ENCODE measurements around the gene CDH4. TPM values are rescaled to one million over a fixed set of nuclear protein-coding genes. Genes with fewer than 3 reads are reported as not detected.

The CDH4 gene
- total and polyA plus RNA-seq, 2 of the 8 experiments (the other 6 are each of a cell fraction or from before 2014, with no cell fraction given): 4.3 to 7.9 TPM

GRCh38 chr20:61356196-61356595 lies 104.1 kb downstream of the CDH4 start:
- CTCF ChIA-PET (ENCODE audit: partially characterized antibody): no interaction called here
- Histone ChIP-seq H3K36me3 (ENCODE audit: control insufficient read depth in 2 of 4, insufficient read depth in 4 of 4, low read length in 3 of 4) (no peaks in the 10 kb centered on the region), H2BK15ac (ENCODE audit: low read length) (no peak overlapping the region), H2AK5ac (ENCODE audit: low read depth, low read length) (no peak overlapping the region), H2BK12ac (ENCODE audit: low read depth, low read length) (no peak overlapping the region), H2BK20ac (ENCODE audit: low read length) (no peak overlapping the region), H3K4me1 (replicated peaks in 1 of 4; ENCODE audit: control insufficient read depth in 3 of 4, insufficient read depth in 4 of 4, low read length in 3 of 4) (peaks cover 3 to 9% (median 7%) of the 10 kb centered on the region in 4 experiments), H4K20me1 (replicated peaks in 1 of 2; ENCODE audit: control insufficient read depth in 1 of 2, insufficient read depth in 2 of 2, low read length in 2 of 2) (no peaks in the 10 kb centered on the region), H3K9ac (replicated peaks in 1 of 4; ENCODE audit: extremely low read depth in 1 of 4, low read depth in 3 of 4, low read length in 3 of 4) (no peak overlapping the region), H3K56ac (replicated peaks; ENCODE audit: insufficient read length, low read depth, low read length) (no peak overlapping the region), H3K4me3 (ENCODE audit: extremely low read depth in 1 of 4, insufficient read depth in 2 of 4, low read depth in 3 of 4, low read length in 4 of 4) (no peak overlapping the region), H3K14ac (ENCODE audit: insufficient read length) (no peak overlapping the region), H4K5ac (ENCODE audit: insufficient read length, low read depth, low read length) (no peak overlapping the region), H3K23ac (ENCODE audit: insufficient read length) (no peak overlapping the region), H2BK120ac (replicated peaks; ENCODE audit: low read depth, low read length) (no peak overlapping the region), H3K27me3 (replicated peaks in 1 of 4; ENCODE audit: control insufficient read depth in 3 of 4, extremely low read depth in 1 of 4, insufficient read depth in 3 of 4, low read length in 3 of 4) (peaks cover 0 to 22% (median 11%) of the 10 kb centered on the region in 4 experiments; a peak in 4 of 7 replicates), H3K79me2 (ENCODE audit: control insufficient read depth in 1 of 2, insufficient read depth in 2 of 2, low read length in 2 of 2) (no peaks in the 10 kb centered on the region), H2AFZ (ENCODE audit: low read length) (no peak overlapping the region), H3K23me2 (ENCODE audit: low read depth, low read length) (peaks cover 4% of the 10 kb centered on the region; the same call in 1 of the 2 replicates), H4K91ac (replicated peaks; ENCODE audit: insufficient read length, low read length) (no peak overlapping the region), H3K4me2 (ENCODE audit: insufficient read depth in 1 of 2, low read depth in 2 of 2, low read length in 2 of 2) (no peak overlapping the region), H3K9me3 (ENCODE audit: insufficient read depth in 2 of 2, low read depth in 1 of 2, low read length in 1 of 2) (no peaks in the 10 kb centered on the region), H3K4ac (replicated peaks; ENCODE audit: insufficient read length, low read depth, low read length) (no peak overlapping the region), H4K8ac (ENCODE audit: extremely low read depth, insufficient read depth, low read length) (no peak overlapping the region), H3K27ac (ENCODE audit: low read depth, low read length) (no peak overlapping the region), H3K18ac (ENCODE audit: extremely low read depth, low read length) (no peak overlapping the region), H2BK5ac (ENCODE audit: low read depth, low read length) (no peak overlapping the region), H3K79me1 (ENCODE audit: low read depth, low read length) (no peaks in the 10 kb centered on the region)
- POLR2A ChIA-PET (ENCODE audit: partially characterized antibody): no interaction called here
- TF ChIP-seq GTF2F1 (IDR thresholded peaks at IDR 0.05; ENCODE audit: borderline replicate concordance, low read depth, low read length) (no peak), KDM5A (IDR thresholded peaks at IDR 0.05; ENCODE audit: low read length) (no peak), ASH2L (IDR thresholded peaks at IDR 0.05; ENCODE audit: low read length) (no peak)
- FAIRE-seq: no peak
- 90% methylated on average over 7 of the region's 7 CpGs; no CpG with 5 or more reads in 1 of the 2 experiments for WGBS, 2 experiments (ENCODE audit: extremely low coverage in 1 of 2, insufficient coverage in 1 of 2, insufficient read length in 1 of 2, insufficient replicate concordance in 2 of 2, low coverage in 1 of 2, low lambda C conversion rate in 2 of 2, missing lambda C conversion rate in 1 of 2)
- no peak for DNase-seq (ENCODE audit: low read depth in 1 of 2, low spot score in 2 of 2)

Measured in H1 (cell line).